Esophagus squamous epithelium (tissue), 4 donors: ENCODE measurements around the gene PRRT1B.

ENCODE experiments used
- POLR2A ChIP-seq, 4 donors: fragments of 450-650 bp; IDR thresholded peaks; one replicate each; pipeline ENCODE4 v1.6.1; 2017; ENCODE audit warnings: antibody characterized with exemption in 4 of 4, mild to moderate bottlenecking in 4 of 4, moderate library complexity in 3 of 4
- TF ChIP-seq, protein P1 (sequence below), 6 experiments: fragments of 450-650 bp in 4 of 6; fragments of 200-600 bp in 2 of 6; sonication (generic) in 2 of 6; IDR thresholded peaks; one replicate each; pipeline ENCODE4 v1.5.1; 2016 to 2019; ENCODE audit warnings: antibody characterized with exemption in 6 of 6, mild to moderate bottlenecking in 4 of 6, moderate library complexity in 4 of 6

DNA sequence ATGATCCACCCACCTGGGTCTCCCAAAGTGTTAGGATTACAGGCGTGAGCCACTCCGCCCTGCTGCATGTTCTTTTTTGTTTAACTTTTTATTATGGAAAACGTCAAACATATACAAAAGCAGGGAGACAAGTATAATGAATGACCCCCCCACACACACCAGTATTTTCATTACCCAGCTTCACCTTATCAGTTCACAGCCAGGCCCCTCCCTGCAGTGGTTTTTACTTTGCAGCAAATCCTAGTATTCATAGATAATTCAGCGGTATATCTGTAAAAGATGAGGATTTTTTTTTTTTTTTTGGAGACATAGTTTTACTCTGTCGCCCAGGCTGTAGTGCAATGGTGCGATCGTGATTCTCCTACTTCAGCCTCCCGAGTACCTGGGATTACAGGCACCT lies 40.3 kb upstream of the PRRT1B start:
- TF ChIP-seq, protein P1, sequence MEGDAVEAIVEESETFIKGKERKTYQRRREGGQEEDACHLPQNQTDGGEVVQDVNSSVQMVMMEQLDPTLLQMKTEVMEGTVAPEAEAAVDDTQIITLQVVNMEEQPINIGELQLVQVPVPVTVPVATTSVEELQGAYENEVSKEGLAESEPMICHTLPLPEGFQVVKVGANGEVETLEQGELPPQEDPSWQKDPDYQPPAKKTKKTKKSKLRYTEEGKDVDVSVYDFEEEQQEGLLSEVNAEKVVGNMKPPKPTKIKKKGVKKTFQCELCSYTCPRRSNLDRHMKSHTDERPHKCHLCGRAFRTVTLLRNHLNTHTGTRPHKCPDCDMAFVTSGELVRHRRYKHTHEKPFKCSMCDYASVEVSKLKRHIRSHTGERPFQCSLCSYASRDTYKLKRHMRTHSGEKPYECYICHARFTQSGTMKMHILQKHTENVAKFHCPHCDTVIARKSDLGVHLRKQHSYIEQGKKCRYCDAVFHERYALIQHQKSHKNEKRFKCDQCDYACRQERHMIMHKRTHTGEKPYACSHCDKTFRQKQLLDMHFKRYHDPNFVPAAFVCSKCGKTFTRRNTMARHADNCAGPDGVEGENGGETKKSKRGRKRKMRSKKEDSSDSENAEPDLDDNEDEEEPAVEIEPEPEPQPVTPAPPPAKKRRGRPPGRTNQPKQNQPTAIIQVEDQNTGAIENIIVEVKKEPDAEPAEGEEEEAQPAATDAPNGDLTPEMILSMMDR (IDR thresholded peaks at IDR 0.05): no peak
- TF ChIP-seq POLR2A (IDR thresholded peaks at IDR 0.05): no peak
